Mucosa of rectum (tissue), 2 donors: ENCODE data around the gene PRKN.

Source experiments
- H3K27ac ChIP-seq, 2 donors: one replicate each; pipeline ENCODE4 v1.7.0; 2013; ENCODE audit warnings: inconsistent platforms in 2 of 2, low read depth in 2 of 2, low read length in 2 of 2
- H3K27me3 ChIP-seq, 2 donors: one replicate each; pipeline ENCODE4 v1.7.0; 2013; ENCODE audit warnings: low read length in 2 of 2; ENCODE audit not compliant: control insufficient read depth in 2 of 2, insufficient read depth in 2 of 2
- H3K36me3 ChIP-seq, 2 donors: one replicate each; pipeline ENCODE4 v1.7.0; 2013; ENCODE audit warnings: low read length in 2 of 2; ENCODE audit not compliant: control insufficient read depth in 2 of 2, insufficient read depth in 2 of 2
- H3K4me1 ChIP-seq, 2 donors: one replicate each; pipeline ENCODE4 v1.7.0; 2013; ENCODE audit warnings: low read length in 2 of 2, mild to moderate bottlenecking in 1 of 2; ENCODE audit not compliant: control insufficient read depth in 2 of 2, insufficient read depth in 2 of 2
- H3K4me3 ChIP-seq, 2 donors: one replicate each; pipeline ENCODE4 v1.7.0; 2013; ENCODE audit warnings: low read length in 2 of 2
- H3K9ac ChIP-seq, 2 donors: one replicate each; pipeline ENCODE4 v1.7.0; 2013; ENCODE audit warnings: low read length in 2 of 2, low read depth in 1 of 2, mild to moderate bottlenecking in 1 of 2
- H3K9me3 ChIP-seq, 2 donors: one replicate each; pipeline ENCODE4 v1.7.0; 2013; ENCODE audit warnings: low read length in 2 of 2; ENCODE audit not compliant: control insufficient read depth in 2 of 2
- donor health status: healthy.
- donor health status: Normal muscosa, but diverticular disease.

PRKN gene

DNA sequence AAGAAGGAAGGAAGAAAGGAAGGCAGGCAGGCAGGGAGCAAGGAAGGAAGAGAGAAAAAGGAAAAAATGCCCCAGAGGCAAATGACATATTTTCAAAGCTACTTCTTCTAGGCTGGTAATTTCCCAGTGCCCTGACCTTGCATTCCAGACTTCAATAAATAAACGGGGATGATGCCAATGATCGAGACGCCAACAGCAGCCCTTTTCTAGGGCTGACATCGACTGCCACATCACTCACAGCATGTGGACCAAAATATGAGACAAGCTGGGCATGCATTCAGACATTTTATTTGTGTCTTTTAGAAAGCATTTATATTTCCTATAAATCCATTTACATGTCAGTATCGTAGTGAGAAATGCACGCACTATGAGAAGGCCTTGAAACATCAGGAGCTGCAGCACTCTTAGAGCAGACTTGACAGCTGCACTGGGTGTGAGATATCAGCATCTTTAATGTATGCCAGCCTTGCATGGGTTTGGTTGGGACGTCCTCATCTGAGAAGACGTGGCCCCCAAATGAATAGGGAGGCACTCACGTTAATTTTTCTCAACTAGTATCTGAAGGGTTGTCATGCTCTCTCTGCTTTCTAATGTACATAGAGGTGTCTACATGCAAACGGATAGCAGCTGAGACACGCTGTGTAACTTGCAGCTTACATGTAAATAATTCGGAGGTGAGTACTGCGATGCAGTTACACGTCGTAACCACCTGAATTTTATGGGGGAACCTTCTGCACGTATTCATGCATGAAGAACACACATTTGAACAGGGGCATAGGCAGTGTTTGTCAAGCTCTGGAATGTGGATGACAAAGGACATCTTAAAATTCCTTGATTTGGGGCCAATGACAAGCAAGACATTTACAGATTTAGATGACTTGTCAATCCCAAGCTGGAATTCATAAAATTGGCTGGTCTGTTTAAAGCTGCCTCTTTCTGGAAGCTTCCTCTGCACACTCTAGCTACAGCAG lies 1304.6 kb downstream of the PRKN start:
- Histone ChIP-seq H3K4me1 (no peaks in the 10 kb centered on the region), H3K27me3 (no peaks in the 10 kb centered on the region), H3K4me3 (no peak overlapping the region), H3K27ac (no peak overlapping the region), H3K36me3 (no peaks in the 10 kb centered on the region), H3K9ac (no peak overlapping the region), H3K9me3 (no peaks in the 10 kb centered on the region)

- H3K27ac ChIP-seq = no peak overlapping the region
- H3K36me3 ChIP-seq = no peaks in the 10 kb centered on the region
- H3K4me1 ChIP-seq = no peaks in the 10 kb centered on the region
- no peak overlapping the region for H3K9ac ChIP-seq
- no peak overlapping the region for H3K4me3 ChIP-seq
- peaks cover 0 to 2% of the 10 kb centered on the region in 2 donors for H3K27me3 ChIP-seq
- H3K9me3 ChIP-seq = no peaks in the 10 kb centered on the region
Measured at GRCh38 chr6:161418463-161418945, 1309.1 kb downstream of the PRKN start.

GRCh38 chr6:161417717-161418462 lies 1309.7 kb downstream of the PRKN start:
- no peaks in the 10 kb centered on the region for H3K9me3 ChIP-seq
- no peak overlapping the region for H3K4me3 ChIP-seq
- no peaks in the 10 kb centered on the region for H3K36me3 ChIP-seq
- H3K4me1 ChIP-seq = no peaks in the 10 kb centered on the region
- H3K9ac ChIP-seq = no peak overlapping the region
- peaks cover 0 to 2% of the 10 kb centered on the region in 2 donors for H3K27me3 ChIP-seq
- no peak overlapping the region for H3K27ac ChIP-seq

- Histone ChIP-seq H3K4me1 (no peaks in the 10 kb centered on the region), H3K27ac (no peak overlapping the region), H3K4me3 (no peak overlapping the region)
Measured at GRCh38 chr6:161415302-161415855, 1312.2 kb downstream of the PRKN start.

GRCh38 chr6:161414707-161415106 lies 1312.9 kb downstream of the PRKN start:
- Histone ChIP-seq H3K9me3 (no peaks in the 10 kb centered on the region), H3K4me1 (no peaks in the 10 kb centered on the region), H3K9ac (no peak overlapping the region), H3K27ac (no peak overlapping the region), H3K27me3 (peaks cover 0 to 2% of the 10 kb centered on the region in 2 donors), H3K36me3 (no peaks in the 10 kb centered on the region), H3K4me3 (no peak overlapping the region)

More at GRCh38 chr6:161415302-161415855, 1312.2 kb downstream of the PRKN start:
- H3K9me3 ChIP-seq = no peaks in the 10 kb centered on the region
- peaks cover 0 to 2% of the 10 kb centered on the region in 2 donors for H3K27me3 ChIP-seq
- no peak overlapping the region for H3K9ac ChIP-seq
- no peaks in the 10 kb centered on the region for H3K36me3 ChIP-seq

- H3K27ac ChIP-seq = no peak overlapping the region
- H3K9me3 ChIP-seq = no peaks in the 10 kb centered on the region
- H3K4me1 ChIP-seq = no peaks in the 10 kb centered on the region
- H3K4me3 ChIP-seq = no peak overlapping the region
- no peak overlapping the region for H3K9ac ChIP-seq
- H3K27me3 ChIP-seq = peaks cover 0 to 2% of the 10 kb centered on the region in 2 donors
- H3K36me3 ChIP-seq = no peaks in the 10 kb centered on the region
Measured at GRCh38 chr6:161414180-161414579, 1313.4 kb downstream of the PRKN start.

GRCh38 chr6:161413355-161413771 lies 1314.2 kb downstream of the PRKN start:
- H3K4me1 ChIP-seq = no peaks in the 10 kb centered on the region

GRCh38 chr6:161412795-161413194 lies 1314.8 kb downstream of the PRKN start:
- H3K36me3 ChIP-seq = no peaks in the 10 kb centered on the region
- H3K4me3 ChIP-seq = no peak overlapping the region
- no peaks in the 10 kb centered on the region for H3K4me1 ChIP-seq
- H3K9me3 ChIP-seq = no peaks in the 10 kb centered on the region
- H3K27me3 ChIP-seq = peaks cover 0 to 2% of the 10 kb centered on the region in 2 donors
- no peak overlapping the region for H3K9ac ChIP-seq
- H3K27ac ChIP-seq = no peak overlapping the region

More at GRCh38 chr6:161413355-161413771, 1314.2 kb downstream of the PRKN start:
- H3K27me3 ChIP-seq = peaks cover 0 to 2% of the 10 kb centered on the region in 2 donors
- no peak overlapping the region for H3K4me3 ChIP-seq
- no peaks in the 10 kb centered on the region for H3K36me3 ChIP-seq
- H3K9me3 ChIP-seq = no peaks in the 10 kb centered on the region
- H3K27ac ChIP-seq = no peak overlapping the region
- no peak overlapping the region for H3K9ac ChIP-seq

- H3K4me3 ChIP-seq = no peak overlapping the region
- H3K4me1 ChIP-seq = no peaks in the 10 kb centered on the region
- H3K27me3 ChIP-seq = no peaks in the 10 kb centered on the region
- no peak overlapping the region for H3K27ac ChIP-seq
- H3K9ac ChIP-seq = no peak overlapping the region
- no peaks in the 10 kb centered on the region for H3K36me3 ChIP-seq
- H3K9me3 ChIP-seq = no peaks in the 10 kb centered on the region
Measured at GRCh38 chr6:161411265-161411944, 1316.2 kb downstream of the PRKN start.
